Large intestine (tissue), 12 donors: Measurements from ENCODE around the gene SECISBP2. TPM values are rescaled to one million over a fixed set of nuclear protein-coding genes. Genes with fewer than 3 reads are reported as not detected.
"Not testable (repeated sequence)": the region's sequence is repeated elsewhere in the genome, so short reads cannot be mapped to it uniquely, and the experiment has no call there.

Experiments
- DNase-seq, 2 donors: peaks; one replicate each; pipeline versions ENCODE4 v3.0.0 to v3.0.0-alpha.2; 2013
- H3K27ac ChIP-seq: one replicate; pipeline ENCODE4 v1.5.1; 2013; ENCODE audit warnings: low read length
- H3K27me3 ChIP-seq: 2 replicates; pipeline ENCODE4 v1.6.1; 2013; ENCODE audit warnings: low read length; ENCODE audit not compliant: control insufficient read depth, insufficient read depth
- H3K36me3 ChIP-seq: 2 replicates; pipeline ENCODE4 v1.6.1; 2013; ENCODE audit warnings: low read length; ENCODE audit not compliant: control insufficient read depth, insufficient read depth
- H3K4me1 ChIP-seq: one replicate; pipeline ENCODE4 v1.6.1; 2013; ENCODE audit warnings: low read length; ENCODE audit not compliant: control insufficient read depth, insufficient read depth
- H3K4me3 ChIP-seq: one replicate; pipeline ENCODE4 v1.5.1; 2013; ENCODE audit warnings: low read length
- H3K9me3 ChIP-seq: one replicate; pipeline ENCODE4 v1.6.1; 2013; ENCODE audit warnings: mild to moderate bottlenecking, low read depth, low read length, moderate library complexity; ENCODE audit not compliant: control insufficient read depth
- WGBS: methylation state at CpG from one replicate; pipeline ENCODE4 v1.1.5; 2013; ENCODE audit warnings: low lambda C conversion rate; ENCODE audit not compliant: insufficient coverage; 5-methylcytosine and 5-hydroxymethylcytosine counted together
- long read RNA-seq, 11 donors: transcript quantifications; one replicate each; lab custom pipeline, GENCODE V29; 2026
- polyA plus RNA-seq: library from polyadenylated mRNA; unstranded; fragments of 120-200 nt; gene quantifications from one replicate; pipeline ENCODE4 v1.2.1, GENCODE V29; 2013

Gene SECISBP2, protein sequence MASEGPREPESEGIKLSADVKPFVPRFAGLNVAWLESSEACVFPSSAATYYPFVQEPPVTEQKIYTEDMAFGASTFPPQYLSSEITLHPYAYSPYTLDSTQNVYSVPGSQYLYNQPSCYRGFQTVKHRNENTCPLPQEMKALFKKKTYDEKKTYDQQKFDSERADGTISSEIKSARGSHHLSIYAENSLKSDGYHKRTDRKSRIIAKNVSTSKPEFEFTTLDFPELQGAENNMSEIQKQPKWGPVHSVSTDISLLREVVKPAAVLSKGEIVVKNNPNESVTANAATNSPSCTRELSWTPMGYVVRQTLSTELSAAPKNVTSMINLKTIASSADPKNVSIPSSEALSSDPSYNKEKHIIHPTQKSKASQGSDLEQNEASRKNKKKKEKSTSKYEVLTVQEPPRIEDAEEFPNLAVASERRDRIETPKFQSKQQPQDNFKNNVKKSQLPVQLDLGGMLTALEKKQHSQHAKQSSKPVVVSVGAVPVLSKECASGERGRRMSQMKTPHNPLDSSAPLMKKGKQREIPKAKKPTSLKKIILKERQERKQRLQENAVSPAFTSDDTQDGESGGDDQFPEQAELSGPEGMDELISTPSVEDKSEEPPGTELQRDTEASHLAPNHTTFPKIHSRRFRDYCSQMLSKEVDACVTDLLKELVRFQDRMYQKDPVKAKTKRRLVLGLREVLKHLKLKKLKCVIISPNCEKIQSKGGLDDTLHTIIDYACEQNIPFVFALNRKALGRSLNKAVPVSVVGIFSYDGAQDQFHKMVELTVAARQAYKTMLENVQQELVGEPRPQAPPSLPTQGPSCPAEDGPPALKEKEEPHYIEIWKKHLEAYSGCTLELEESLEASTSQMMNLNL
- 67.1 TPM for polyA plus RNA-seq
- long read RNA-seq, donor 1, full-length matches to known transcripts, result 1 of 1 reads
- long read RNA-seq, donor 1, partial matches to known transcripts, result 0 of 1 reads
- long read RNA-seq, donor 1, other reads (novel, unspliced or antisense), result 0 of 1 reads
- long read RNA-seq, donor 2, full-length matches to known transcripts, result 3 of 9 reads
- long read RNA-seq, donor 2, partial matches to known transcripts, result 6 of 9 reads
- long read RNA-seq, donor 2, other reads (novel, unspliced or antisense), result 0 of 9 reads
- long read RNA-seq, donor 3, result 0 reads
- long read RNA-seq, donor 4, result 0 reads
- long read RNA-seq, donor 5, partial matches to known transcripts, result 0 of 2 reads
- long read RNA-seq, donor 5, other reads (novel, unspliced or antisense), result 0 of 2 reads
- long read RNA-seq, donor 6, result 0 reads
- long read RNA-seq, donor 7, full-length matches to known transcripts, result 2 of 2 reads
- long read RNA-seq, donor 7, partial matches to known transcripts, result 0 of 2 reads
- long read RNA-seq, donor 7, other reads (novel, unspliced or antisense), result 0 of 2 reads
- long read RNA-seq, donor 8, full-length matches to known transcripts, result 5 of 13 reads
- long read RNA-seq, donor 8, partial matches to known transcripts, result 8 of 13 reads
- long read RNA-seq, donor 8, other reads (novel, unspliced or antisense), result 0 of 13 reads
- long read RNA-seq, donor 9, partial matches to known transcripts, result 9 of 11 reads
- long read RNA-seq, donor 9, other reads (novel, unspliced or antisense), result 0 of 11 reads
- long read RNA-seq, donor 10, full-length matches to known transcripts, result 2 of 2 reads
- long read RNA-seq, donor 10, partial matches to known transcripts, result 0 of 2 reads
- long read RNA-seq, donor 10, other reads (novel, unspliced or antisense), result 0 of 2 reads
- long read RNA-seq, donor 11, partial matches to known transcripts, result 0 of 1 reads
- long read RNA-seq, donor 11, other reads (novel, unspliced or antisense), result 0 of 1 reads

DNA sequence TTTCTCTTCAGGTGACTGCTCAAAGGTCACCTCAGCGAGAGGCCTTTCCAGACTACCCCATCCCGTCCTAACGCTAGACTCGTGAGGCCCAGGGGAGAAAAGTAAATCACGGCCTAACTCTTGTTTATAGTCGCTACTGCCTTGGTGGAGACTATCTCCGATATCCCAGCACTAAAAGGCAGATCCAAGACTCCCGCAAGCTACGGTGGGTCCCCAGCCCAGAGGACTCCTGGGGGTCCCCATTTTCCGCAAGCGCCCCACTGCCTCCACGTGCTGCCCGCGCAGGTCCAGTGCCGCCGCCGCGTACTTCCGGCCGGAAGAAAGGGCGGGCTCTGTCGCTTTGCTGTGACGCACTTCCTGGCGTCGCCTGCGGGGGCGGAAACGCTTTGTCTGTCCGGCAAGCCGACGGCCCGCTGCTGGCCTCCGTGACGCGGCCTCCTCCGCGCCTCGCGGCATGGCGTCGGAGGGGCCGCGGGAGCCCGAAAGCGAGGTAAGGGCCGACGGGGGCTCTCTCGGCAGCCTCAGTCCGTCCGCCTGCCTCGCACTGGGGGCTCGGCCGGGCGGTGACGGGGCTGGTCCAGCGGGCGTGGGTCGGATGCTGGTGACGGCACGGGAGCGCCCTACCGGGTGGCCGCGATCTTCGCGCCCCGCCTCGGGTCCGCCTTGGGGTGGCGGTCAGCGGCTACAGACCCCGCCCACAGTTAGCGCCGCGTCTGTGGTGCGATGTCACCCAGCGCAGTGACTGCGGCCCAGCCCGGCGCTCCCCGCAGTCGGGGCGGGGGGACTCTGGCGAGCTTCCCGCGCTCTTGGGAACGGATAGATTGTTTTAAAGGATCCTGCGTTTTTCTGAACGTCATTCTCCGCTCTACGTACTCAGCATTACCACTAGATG is at the start of gene SECISBP2:
Gene SECISBP2 (plus strand): TSS at position 378 of the 892 bp plus-strand sequence. CDS start 77 bp downstream, at position 455.
- H3K4me1 ChIP-seq, result peaks cover 21% of the 10 kb centered on the region

DNA sequence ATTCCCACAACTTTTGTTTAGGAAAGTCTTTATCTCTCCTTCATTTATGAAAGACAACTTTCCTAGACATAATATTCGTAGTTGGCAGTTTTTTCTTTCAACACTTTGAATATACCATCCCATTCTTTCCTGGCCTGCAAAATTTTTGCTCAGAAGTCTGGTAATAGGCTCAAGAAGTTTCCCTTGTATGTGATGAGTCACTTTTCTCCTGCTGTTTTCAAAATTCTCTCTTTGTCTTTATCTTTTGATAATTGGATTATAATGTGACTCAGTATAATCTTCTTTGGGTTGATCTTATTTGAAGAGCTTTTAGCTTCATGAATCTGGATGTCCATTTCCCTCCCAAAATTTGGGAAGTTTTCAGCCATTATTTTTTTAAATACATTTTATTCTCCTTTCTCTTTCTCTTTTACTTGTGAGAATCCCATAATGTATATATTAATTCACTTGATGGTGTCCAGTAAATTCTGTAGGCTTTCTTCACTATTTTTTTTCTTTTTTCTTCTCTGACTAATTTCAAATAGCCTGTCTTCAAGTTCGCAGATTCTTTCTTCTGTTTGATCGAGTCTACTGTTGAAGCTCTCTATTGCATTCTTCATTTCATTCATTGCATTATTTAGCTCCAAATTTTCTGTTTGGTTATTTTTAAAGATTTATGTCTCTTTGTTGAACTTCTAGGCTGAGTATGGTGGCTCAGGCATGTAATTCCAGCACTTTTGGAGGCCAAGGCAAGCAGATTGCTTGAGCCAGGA is 44.6 kb upstream of the SECISBP2 start:
- H3K4me3 ChIP-seq, result no peak overlapping the region
- no peaks in the 10 kb centered on the region for H3K36me3 ChIP-seq
- no peak overlapping the region for H3K27ac ChIP-seq
- H3K4me1 ChIP-seq, result no peaks in the 10 kb centered on the region
- no peak for DNase-seq
- WGBS, result 98% methylated on average over 3 of the region's 3 CpGs
- no peaks in the 10 kb centered on the region for H3K27me3 ChIP-seq
- peaks cover 15% of the 10 kb centered on the region for H3K9me3 ChIP-seq

More for the DNA sequence above, at the start of gene SECISBP2:
- Histone ChIP-seq H3K9me3 (no peaks in the 10 kb centered on the region), H3K27me3 (no peaks in the 10 kb centered on the region), H3K36me3 (peaks cover 9% of the 10 kb centered on the region), H3K27ac (peak within 1 kb of the TSS; percentile 98), H3K4me3 (peak within 1 kb of the TSS; percentile 57)
- WGBS, result no CpG with 5 or more reads among the region's 91 CpGs
- peak; percentile 96 to 98 for DNase-seq

DNA sequence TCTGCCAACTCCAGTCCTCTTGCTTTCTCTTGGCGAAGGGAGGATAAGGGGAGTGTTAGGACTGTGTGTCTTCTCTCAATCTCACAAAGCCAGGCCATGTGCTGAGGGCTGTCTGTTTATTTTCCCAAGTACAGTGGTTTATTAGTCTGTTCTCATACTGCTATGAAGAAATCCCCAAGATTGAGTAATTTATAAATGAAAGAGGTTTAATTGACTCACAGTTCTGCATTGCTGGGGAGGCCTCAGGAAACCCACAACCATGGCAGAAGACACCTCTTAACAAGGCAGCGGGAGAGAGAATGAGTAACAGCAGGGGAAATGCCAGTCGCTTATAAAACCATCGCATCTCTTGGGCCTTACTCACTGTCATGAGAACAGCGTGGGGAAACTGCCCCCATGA is 43.5 kb upstream of the SECISBP2 start:
- Histone ChIP-seq H3K27me3 (no peaks in the 10 kb centered on the region), H3K4me3 (no peak overlapping the region), H3K4me1 (no peaks in the 10 kb centered on the region), H3K9me3 (peaks cover 18% of the 10 kb centered on the region), H3K36me3 (no peaks in the 10 kb centered on the region), H3K27ac (no peak overlapping the region)
- DNase-seq, result no peak
- 100% methylated on average over 1 of the region's 5 CpGs for WGBS

DNA sequence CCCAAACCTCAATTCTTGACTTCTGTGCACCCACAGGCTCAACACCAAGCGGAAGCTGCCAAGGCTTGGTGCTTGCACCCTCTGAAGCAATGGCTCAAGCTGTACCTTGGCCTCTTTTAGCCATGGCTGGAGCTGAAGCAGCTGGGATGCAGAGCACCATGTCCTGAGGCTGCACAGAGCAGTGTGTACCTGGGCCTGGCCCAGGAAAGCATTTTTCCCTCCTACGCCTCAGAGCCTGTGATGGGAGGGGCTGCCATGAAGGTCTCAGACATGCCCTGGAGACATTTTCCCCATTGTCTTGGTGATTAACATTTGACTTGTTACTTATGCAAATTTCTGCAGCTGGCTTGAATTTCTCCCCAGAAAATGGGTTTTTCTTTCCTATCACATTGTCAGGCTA is 42.3 kb upstream of the SECISBP2 start:
- not testable (repeated sequence) for H3K36me3 ChIP-seq, H3K27ac ChIP-seq, H3K27me3 ChIP-seq, H3K4me3 ChIP-seq, DNase-seq, H3K4me1 ChIP-seq
- peaks cover 18% of the 10 kb centered on the region for H3K9me3 ChIP-seq
- WGBS, result no CpG with 5 or more reads among the region's 2 CpGs

DNA sequence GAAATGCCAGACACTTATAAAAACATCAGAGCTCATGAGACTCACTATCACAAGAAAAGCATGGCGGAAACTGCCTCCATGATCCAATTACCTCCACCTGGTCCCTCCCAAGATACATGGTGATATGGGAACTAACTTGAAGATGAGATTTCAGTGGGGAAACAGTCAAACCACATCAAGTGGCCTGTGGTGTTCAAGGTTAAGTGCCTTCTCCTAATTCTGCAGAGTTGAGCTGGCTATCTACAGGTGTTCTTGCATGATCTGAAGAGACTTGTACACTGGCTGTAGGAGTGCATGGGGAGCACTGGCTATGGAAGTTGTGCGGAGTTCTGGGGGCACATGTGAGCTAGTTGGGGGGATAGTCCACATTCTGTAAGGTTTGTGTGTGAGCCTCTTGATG is 41.3 kb upstream of the SECISBP2 start:
- H3K4me3 ChIP-seq, result no peak overlapping the region
- no peak for DNase-seq
- H3K27ac ChIP-seq, result no peak overlapping the region
- peaks cover 18% of the 10 kb centered on the region for H3K9me3 ChIP-seq
- no CpG with 5 or more reads among the region's 2 CpGs for WGBS
- no peaks in the 10 kb centered on the region for H3K36me3 ChIP-seq
- no peaks in the 10 kb centered on the region for H3K4me1 ChIP-seq
- no peaks in the 10 kb centered on the region for H3K27me3 ChIP-seq

DNA sequence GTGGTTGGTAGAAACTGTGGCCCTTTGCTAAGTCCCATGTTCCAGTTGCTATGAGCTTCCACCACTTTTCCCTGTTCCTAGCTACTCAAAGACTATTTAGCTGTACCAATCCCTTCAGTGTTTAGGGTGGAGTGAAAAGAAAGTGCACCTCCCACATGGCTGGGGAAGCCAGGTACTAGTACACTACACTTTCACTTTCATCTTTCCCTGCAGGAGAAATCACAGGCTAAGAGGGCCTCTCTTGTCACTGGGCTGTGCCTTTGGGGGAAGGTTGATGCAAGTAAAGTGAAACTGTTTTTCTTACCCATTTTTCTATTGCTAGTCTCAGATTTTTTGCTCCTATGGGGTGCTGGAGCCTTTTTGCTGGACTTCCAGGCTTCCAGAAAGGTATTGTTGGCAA is 40.8 kb upstream of the SECISBP2 start:
- Histone ChIP-seq H3K27ac (no peak overlapping the region), H3K36me3 (no peaks in the 10 kb centered on the region)

DNA sequence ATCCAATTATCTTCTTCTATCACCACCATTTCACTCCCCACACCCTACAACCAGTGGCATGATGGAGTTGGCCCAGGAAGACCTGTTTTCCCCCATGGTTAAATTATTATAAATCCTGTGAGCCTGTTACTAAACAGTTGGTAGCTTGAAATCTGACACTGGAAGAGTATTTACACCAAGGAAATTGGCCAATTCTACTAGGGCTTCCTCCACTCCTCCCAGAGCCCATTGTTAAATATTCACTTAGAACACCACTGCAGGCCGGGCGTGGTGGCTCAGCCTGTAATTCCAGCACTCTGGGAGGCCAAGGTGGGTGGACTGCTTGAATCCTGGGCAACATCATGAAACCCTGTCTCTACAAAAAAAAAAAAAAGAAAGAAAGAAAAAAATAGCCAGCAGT is 39.7 kb upstream of the SECISBP2 start:
- H3K9me3 ChIP-seq, result peaks cover 11% of the 10 kb centered on the region
- no peaks in the 10 kb centered on the region for H3K36me3 ChIP-seq
- no peak for DNase-seq
- WGBS, result no CpG with 5 or more reads among the region's 2 CpGs
- no peak overlapping the region for H3K4me3 ChIP-seq
- H3K27me3 ChIP-seq, result no peaks in the 10 kb centered on the region
- no peak overlapping the region for H3K27ac ChIP-seq
- H3K4me1 ChIP-seq, result no peaks in the 10 kb centered on the region

More for the DNA sequence above, 40.8 kb upstream of the SECISBP2 start:
- Histone ChIP-seq H3K9me3 (peaks cover 15% of the 10 kb centered on the region), H3K27me3 (no peaks in the 10 kb centered on the region), H3K4me3 (no peak overlapping the region), H3K4me1 (no peaks in the 10 kb centered on the region)
- peak; percentile 15 to 48 for DNase-seq

DNA sequence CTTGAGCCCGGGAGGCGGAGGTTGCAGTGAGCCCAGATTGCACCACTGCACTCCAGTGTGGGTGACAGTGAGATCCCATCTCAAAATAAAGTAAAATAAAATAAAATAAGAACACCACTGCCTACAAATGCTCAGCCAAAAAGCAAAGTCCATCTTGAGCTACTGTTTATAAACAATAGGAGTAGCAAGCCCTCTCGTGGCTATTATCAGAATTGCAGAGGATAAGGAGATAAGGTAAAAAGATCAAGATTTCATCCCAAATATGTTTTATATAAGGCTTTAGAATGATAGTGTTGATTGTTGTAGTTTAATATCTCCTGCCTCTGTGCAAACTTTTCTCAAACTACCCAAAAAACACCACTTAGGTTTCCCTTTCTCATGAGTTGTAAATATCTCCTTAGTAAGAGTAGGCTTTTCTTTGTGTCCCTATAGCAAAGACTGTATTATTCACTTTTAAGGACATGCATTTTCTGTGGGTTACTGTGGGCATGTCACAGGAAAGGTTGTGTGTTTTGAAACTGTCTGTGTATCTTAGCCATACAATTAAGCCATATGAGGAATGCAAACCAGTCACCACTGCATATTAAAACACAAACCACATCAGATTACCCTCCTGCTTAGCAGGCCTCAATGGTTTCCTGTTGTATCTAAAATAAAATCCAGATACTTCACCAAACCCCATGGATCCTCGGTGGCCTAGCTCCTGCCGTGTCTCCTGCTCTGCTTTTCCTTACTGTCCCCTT is 39.1 kb upstream of the SECISBP2 start:
- Histone ChIP-seq H3K36me3 (no peaks in the 10 kb centered on the region), H3K4me1 (no peaks in the 10 kb centered on the region), H3K9me3 (peaks cover 6% of the 10 kb centered on the region), H3K4me3 (no peak overlapping the region), H3K27ac (no peak overlapping the region), H3K27me3 (no peaks in the 10 kb centered on the region)
- 11% methylated on average over 1 of the region's 5 CpGs for whole genome bisulfite sequencing
- DNase-seq, result peak; percentile 32 to 35
